ENCODE data around the gene ADGRL1.

- no peak for TF ChIP-seq CTCF (IDR thresholded peaks at IDR 0.05)
- TF ChIP-seq POLR2A (IDR thresholded peaks at IDR 0.05), result no peak
Measured at GRCh38 chr19:14185158-14185557, 20.8 kb downstream of the ADGRL1 start.
